ENCODE results near the gene ALPK3. TPM values are rescaled to one million over a fixed set of nuclear protein-coding genes. Genes with fewer than 3 reads are reported as not detected.

The ALPK3 gene
- polyA plus RNA-seq, 1 donor (not counting 4 experiments of a cell fraction or from before 2014, with no cell fraction given) = 0.07 TPM

DNA sequence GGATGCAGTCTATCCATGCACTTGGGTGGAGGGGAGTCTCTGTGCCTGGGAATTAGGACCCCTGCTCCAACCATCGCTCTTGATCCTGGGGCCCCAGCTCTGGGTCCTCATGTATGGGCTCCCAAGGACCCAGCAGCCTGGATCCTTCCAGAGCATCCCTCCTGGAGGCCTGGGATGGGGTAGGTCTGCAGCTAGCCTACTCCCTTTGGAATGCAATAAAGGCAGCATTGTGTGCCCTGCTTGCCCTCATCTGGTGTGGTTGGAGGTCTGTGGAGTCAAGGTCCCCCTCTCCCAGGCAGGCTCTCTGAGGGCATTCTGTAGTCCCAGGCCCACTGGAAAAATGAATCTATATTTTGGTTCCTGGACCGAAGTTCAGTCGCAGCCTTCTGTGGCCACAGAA is 52.4 kb downstream of the ALPK3 start:
- DNase-seq (ENCODE audit: low read depth, low spot score) (no peak), FAIRE-seq (no peak)
- no peak overlapping the region for H2AFZ ChIP-seq (ENCODE audit: control insufficient read depth, low read length)
- TF ChIP-seq, protein P1, sequence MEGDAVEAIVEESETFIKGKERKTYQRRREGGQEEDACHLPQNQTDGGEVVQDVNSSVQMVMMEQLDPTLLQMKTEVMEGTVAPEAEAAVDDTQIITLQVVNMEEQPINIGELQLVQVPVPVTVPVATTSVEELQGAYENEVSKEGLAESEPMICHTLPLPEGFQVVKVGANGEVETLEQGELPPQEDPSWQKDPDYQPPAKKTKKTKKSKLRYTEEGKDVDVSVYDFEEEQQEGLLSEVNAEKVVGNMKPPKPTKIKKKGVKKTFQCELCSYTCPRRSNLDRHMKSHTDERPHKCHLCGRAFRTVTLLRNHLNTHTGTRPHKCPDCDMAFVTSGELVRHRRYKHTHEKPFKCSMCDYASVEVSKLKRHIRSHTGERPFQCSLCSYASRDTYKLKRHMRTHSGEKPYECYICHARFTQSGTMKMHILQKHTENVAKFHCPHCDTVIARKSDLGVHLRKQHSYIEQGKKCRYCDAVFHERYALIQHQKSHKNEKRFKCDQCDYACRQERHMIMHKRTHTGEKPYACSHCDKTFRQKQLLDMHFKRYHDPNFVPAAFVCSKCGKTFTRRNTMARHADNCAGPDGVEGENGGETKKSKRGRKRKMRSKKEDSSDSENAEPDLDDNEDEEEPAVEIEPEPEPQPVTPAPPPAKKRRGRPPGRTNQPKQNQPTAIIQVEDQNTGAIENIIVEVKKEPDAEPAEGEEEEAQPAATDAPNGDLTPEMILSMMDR (optimal IDR thresholded peaks at IDR 0.05 in 1 of 3, IDR thresholded peaks at IDR 0.05 in 1 of 3, conservative IDR thresholded peaks at IDR 0.05 in 1 of 3; ENCODE audit: extremely low read depth in 1 of 3, insufficient read depth in 2 of 3, low read length in 3 of 3) = no peak
- no peak for TF ChIP-seq EZH2 (IDR thresholded peaks at IDR 0.05; ENCODE audit: low read length)
- H3K36me3 ChIP-seq (ENCODE audit: control insufficient read depth in 2 of 2, extremely low read depth in 1 of 2, insufficient read depth in 2 of 2, low read length in 2 of 2) = no peaks in the 10 kb centered on the region
- H3K27me3 ChIP-seq (ENCODE audit: control insufficient read depth, extremely low read depth, insufficient read depth, low read length) = no peaks in the 10 kb centered on the region
- H3K4me1 ChIP-seq (ENCODE audit: control insufficient read depth, extremely low read depth, insufficient read depth, low read length) = no peaks in the 10 kb centered on the region
- H3K79me2 ChIP-seq (ENCODE audit: control insufficient read depth, insufficient read depth, low read length) = no peaks in the 10 kb centered on the region
- H3K4me2 ChIP-seq (ENCODE audit: control insufficient read depth, extremely low read depth, insufficient read depth, low read depth, low read length) = no peak overlapping the region
- H3K9me3 ChIP-seq (ENCODE audit: control insufficient read depth, low read depth, low read length) = no peaks in the 10 kb centered on the region
- dilution Hi-C loops (cut with MboI; ENCODE audit: extremely low pct_ligation_motif_present, low sequenced_read_pairs) = no loop called here
- no peaks in the 10 kb centered on the region for H4K20me1 ChIP-seq (ENCODE audit: control insufficient read depth, extremely low read depth, insufficient read depth, low read length)
- no peak overlapping the region for H3K27ac ChIP-seq (ENCODE audit: control insufficient read depth, insufficient read depth, low read length)
- no peak overlapping the region for H3K9ac ChIP-seq (ENCODE audit: control insufficient read depth, extremely low read depth, insufficient read depth, low read length)
- peaks cover 2% of the 10 kb centered on the region for H3K9me1 ChIP-seq (ENCODE audit: control insufficient read depth, extremely low read depth, insufficient read depth, low read length)
- no peak overlapping the region for H3K4me3 ChIP-seq (ENCODE audit: control insufficient read depth in 2 of 3, extremely low read depth in 1 of 3, insufficient read depth in 2 of 3, low read depth in 1 of 3, low read length in 3 of 3)

DNA sequence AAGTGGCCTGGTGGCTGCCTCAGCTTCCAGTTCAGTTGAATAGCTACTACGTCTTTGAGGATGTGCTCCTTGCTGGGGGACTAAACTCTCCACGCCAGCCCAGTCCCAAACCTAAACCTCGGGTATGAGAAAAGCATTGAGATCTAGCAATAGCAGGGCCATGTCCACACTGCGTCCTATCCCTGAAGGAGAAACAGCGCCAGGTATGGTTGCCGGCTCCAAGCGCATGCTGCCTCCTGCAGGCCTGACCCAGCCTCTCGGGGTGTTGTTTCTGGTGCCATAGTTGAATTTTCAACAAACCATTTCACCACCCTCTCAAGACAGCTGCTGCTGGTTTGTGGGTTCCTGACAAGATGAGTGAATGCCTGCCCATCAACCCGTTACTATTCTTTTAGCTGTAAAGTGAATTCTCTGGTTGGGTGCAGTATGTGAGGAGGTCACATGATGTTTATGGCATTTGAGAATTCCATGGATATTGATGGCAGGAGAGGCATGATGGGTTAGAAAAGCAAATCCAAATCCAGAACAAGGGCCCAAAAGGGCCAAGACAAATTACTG is 54.4 kb downstream of the ALPK3 start:
- Histone ChIP-seq H4K20me1 (ENCODE audit: control insufficient read depth, extremely low read depth, insufficient read depth, low read length) (no peaks in the 10 kb centered on the region), H3K27me3 (ENCODE audit: control insufficient read depth, extremely low read depth, insufficient read depth, low read length) (no peaks in the 10 kb centered on the region), H3K9me3 (ENCODE audit: control insufficient read depth, low read depth, low read length) (no peaks in the 10 kb centered on the region), H3K36me3 (ENCODE audit: control insufficient read depth in 2 of 2, extremely low read depth in 1 of 2, insufficient read depth in 2 of 2, low read length in 2 of 2) (no peaks in the 10 kb centered on the region), H3K4me3 (ENCODE audit: control insufficient read depth in 2 of 3, extremely low read depth in 1 of 3, insufficient read depth in 2 of 3, low read depth in 1 of 3, low read length in 3 of 3) (no peak overlapping the region), H3K9me1 (ENCODE audit: control insufficient read depth, extremely low read depth, insufficient read depth, low read length) (peaks cover 2% of the 10 kb centered on the region), H3K4me2 (ENCODE audit: control insufficient read depth, extremely low read depth, insufficient read depth, low read depth, low read length) (no peak overlapping the region), H2AFZ (ENCODE audit: control insufficient read depth, low read length) (no peak overlapping the region), H3K9ac (ENCODE audit: control insufficient read depth, extremely low read depth, insufficient read depth, low read length) (no peak overlapping the region), H3K4me1 (ENCODE audit: control insufficient read depth, extremely low read depth, insufficient read depth, low read length) (no peaks in the 10 kb centered on the region), H3K79me2 (ENCODE audit: control insufficient read depth, insufficient read depth, low read length) (no peaks in the 10 kb centered on the region), H3K27ac (ENCODE audit: control insufficient read depth, insufficient read depth, low read length) (no peak overlapping the region)
- dilution Hi-C loops (cut with MboI; ENCODE audit: extremely low pct_ligation_motif_present, low sequenced_read_pairs) = no loop called here
- no peak for FAIRE-seq
- TF ChIP-seq, protein P1 (optimal IDR thresholded peaks at IDR 0.05 in 1 of 3, IDR thresholded peaks at IDR 0.05 in 1 of 3, conservative IDR thresholded peaks at IDR 0.05 in 1 of 3; ENCODE audit: extremely low read depth in 1 of 3, insufficient read depth in 2 of 3, low read length in 3 of 3) = peak in 1 of 3 experiments; percentile 15
- no peak for TF ChIP-seq EZH2 (IDR thresholded peaks at IDR 0.05; ENCODE audit: low read length)
- no peak for DNase-seq (ENCODE audit: low read depth, low spot score)
